HL-60 (cell line): Measurements from ENCODE around the gene MERTK.
A peak's percentile ranks its signal among the peaks of the same experiment; 100 is the strongest.

Source experiments
- DNase-seq, 2 experiments: peaks; one replicate each; pipeline ENCODE4 v3.0.0-alpha.2; 2010 to 2020; ENCODE audit warnings: low read depth in 1 of 2, low spot score in 1 of 2
- H3K27ac ChIP-seq: fragments of 250-450 bp; sonication (Bioruptor Pico); replicated peaks from 2 replicates; pipeline ENCODE4 v1.5.1; 2020; ENCODE audit warnings: mild to moderate bottlenecking, moderate library complexity
- H3K27me3 ChIP-seq: fragments of 250-450 bp; sonication (Bioruptor Pico); 2 replicates; pipeline ENCODE4 v1.5.1; 2021; ENCODE audit warnings: mild to moderate bottlenecking, moderate library complexity; ENCODE audit not compliant: insufficient read depth, poor library complexity, severe bottlenecking
- H3K4me3 ChIP-seq: replicated peaks from 2 replicates; pipeline ENCODE4 v1.5.1; 2011; ENCODE audit warnings: mild to moderate bottlenecking, control low read depth, low read length; ENCODE audit not compliant: insufficient read depth
- GABPA ChIP-seq: IDR thresholded peaks from 2 replicates; pipeline ENCODE4 v1.6.1; 2012; ENCODE audit warnings: low read depth
- POLR2AphosphoS5 ChIP-seq: IDR thresholded peaks from 2 replicates; pipeline ENCODE4 v1.6.1; 2012; ENCODE audit warnings: low read depth
- SPI1 ChIP-seq: IDR thresholded peaks from 2 replicates; pipeline ENCODE4 v1.6.1; 2012; ENCODE audit warnings: low read depth, mild to moderate bottlenecking, borderline replicate concordance
- TF ChIP-seq, protein P1 (sequence below): IDR thresholded peaks from 2 replicates; pipeline ENCODE4 v1.6.1; 2012; ENCODE audit warnings: low read depth; ENCODE audit not compliant: insufficient replicate concordance
- TF ChIP-seq, protein P2 (sequence below): IDR thresholded peaks from one replicate; pipeline ENCODE4 v1.5.1; 2011; ENCODE audit warnings: low read length, control low read depth, inconsistent platforms; ENCODE audit not compliant: insufficient read depth

MERTK gene

DNA sequence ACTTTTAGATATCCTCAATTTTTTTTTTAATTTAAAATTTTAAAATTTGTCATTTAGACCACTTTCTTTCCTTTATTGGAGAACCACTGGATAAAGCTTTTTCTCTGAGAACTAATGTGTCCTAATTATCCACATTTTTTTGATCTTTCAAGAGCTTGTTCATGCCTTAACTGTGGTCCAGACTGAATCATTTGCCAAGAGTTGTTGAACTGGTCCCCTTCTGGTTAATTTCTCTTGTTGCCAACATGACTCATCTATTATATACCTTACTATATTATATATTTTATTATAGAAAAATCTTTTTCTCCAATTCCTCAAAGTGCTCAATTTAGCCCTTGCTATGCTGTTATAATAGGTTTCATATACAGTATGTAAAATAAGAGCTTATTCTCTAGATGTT lies 103.5 kb downstream of the MERTK start:
- no peak overlapping the region for H3K4me3 ChIP-seq
- TF ChIP-seq, protein P1, sequence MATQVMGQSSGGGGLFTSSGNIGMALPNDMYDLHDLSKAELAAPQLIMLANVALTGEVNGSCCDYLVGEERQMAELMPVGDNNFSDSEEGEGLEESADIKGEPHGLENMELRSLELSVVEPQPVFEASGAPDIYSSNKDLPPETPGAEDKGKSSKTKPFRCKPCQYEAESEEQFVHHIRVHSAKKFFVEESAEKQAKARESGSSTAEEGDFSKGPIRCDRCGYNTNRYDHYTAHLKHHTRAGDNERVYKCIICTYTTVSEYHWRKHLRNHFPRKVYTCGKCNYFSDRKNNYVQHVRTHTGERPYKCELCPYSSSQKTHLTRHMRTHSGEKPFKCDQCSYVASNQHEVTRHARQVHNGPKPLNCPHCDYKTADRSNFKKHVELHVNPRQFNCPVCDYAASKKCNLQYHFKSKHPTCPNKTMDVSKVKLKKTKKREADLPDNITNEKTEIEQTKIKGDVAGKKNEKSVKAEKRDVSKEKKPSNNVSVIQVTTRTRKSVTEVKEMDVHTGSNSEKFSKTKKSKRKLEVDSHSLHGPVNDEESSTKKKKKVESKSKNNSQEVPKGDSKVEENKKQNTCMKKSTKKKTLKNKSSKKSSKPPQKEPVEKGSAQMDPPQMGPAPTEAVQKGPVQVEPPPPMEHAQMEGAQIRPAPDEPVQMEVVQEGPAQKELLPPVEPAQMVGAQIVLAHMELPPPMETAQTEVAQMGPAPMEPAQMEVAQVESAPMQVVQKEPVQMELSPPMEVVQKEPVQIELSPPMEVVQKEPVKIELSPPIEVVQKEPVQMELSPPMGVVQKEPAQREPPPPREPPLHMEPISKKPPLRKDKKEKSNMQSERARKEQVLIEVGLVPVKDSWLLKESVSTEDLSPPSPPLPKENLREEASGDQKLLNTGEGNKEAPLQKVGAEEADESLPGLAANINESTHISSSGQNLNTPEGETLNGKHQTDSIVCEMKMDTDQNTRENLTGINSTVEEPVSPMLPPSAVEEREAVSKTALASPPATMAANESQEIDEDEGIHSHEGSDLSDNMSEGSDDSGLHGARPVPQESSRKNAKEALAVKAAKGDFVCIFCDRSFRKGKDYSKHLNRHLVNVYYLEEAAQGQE = no peak
- TF ChIP-seq GABPA (no peak), SPI1 (no peak), POLR2AphosphoS5 (no peak)
- TF ChIP-seq, protein P2, sequence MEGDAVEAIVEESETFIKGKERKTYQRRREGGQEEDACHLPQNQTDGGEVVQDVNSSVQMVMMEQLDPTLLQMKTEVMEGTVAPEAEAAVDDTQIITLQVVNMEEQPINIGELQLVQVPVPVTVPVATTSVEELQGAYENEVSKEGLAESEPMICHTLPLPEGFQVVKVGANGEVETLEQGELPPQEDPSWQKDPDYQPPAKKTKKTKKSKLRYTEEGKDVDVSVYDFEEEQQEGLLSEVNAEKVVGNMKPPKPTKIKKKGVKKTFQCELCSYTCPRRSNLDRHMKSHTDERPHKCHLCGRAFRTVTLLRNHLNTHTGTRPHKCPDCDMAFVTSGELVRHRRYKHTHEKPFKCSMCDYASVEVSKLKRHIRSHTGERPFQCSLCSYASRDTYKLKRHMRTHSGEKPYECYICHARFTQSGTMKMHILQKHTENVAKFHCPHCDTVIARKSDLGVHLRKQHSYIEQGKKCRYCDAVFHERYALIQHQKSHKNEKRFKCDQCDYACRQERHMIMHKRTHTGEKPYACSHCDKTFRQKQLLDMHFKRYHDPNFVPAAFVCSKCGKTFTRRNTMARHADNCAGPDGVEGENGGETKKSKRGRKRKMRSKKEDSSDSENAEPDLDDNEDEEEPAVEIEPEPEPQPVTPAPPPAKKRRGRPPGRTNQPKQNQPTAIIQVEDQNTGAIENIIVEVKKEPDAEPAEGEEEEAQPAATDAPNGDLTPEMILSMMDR = no peak
- H3K27ac ChIP-seq = peak overlapping the region; percentile 48
- no peak for DNase-seq
- H3K27me3 ChIP-seq = no peaks in the 10 kb centered on the region

DNA sequence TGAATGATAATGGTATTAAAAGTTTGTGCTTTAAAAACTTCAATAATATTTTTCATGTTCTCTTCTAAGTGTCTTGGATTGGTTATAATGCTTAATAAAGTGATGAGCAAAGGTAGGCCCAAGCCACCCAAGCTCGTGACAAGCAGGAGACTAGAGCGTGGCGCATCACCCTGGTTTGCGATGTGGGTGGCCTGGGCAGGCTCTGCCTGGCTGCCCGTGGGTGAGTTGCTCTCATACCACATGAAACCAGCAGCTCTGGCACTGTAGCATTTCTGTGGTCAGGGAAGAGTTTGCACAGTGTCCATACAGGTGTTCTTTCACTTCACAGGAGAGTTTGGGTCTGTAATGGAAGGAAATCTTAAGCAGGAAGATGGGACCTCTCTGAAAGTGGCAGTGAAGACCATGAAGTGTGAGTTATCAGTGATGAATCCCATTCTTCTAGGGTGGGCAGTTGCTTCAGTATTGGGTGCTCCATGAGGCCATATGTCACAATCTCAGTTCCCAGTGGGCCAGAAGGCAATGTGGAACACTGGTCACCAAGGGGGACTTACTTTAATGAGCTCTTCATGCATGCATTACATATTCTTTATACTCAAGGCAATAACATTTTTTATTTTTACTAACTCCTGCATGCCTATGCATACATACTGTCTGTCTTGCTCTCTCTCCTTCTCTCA lies 105.3 kb downstream of the MERTK start:
- no peak overlapping the region for H3K4me3 ChIP-seq
- TF ChIP-seq, protein P1 = no peak
- no peaks in the 10 kb centered on the region for H3K27me3 ChIP-seq
- no peak for DNase-seq
- peak overlapping the region; percentile 2; the same call in 1 of the 2 replicates for H3K27ac ChIP-seq

DNA sequence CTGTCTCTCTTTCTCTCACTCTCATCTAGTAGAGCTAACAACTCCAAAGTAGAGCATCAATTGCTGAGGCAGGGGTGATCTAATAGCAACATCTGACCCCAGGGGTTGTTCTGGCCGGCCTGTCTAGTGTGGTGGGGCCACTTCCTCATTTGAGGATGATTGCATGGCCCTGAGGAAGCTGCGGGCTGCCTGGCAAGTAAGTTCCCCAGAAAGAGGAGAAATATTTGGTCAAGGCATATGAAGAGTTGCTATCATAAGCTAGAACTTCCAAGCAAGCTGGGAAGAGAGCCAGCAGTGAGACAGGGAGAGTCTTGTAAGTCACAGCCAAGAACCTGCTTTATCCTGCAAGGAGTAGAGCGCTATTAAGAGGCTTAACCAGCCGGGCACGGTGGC lies 105.8 kb downstream of the MERTK start:
- TF ChIP-seq, protein P1 = no peak
- TF ChIP-seq POLR2AphosphoS5 (peak; percentile 81), SPI1 (peak; percentile 100), GABPA (no peak)
- TF ChIP-seq, protein P2 = no peak
- no peak overlapping the region for H3K4me3 ChIP-seq
- peak overlapping the region; percentile 59 for H3K27ac ChIP-seq
- DNase-seq = peak; percentile 86 to 95
- H3K27me3 ChIP-seq = no peaks in the 10 kb centered on the region
